GM19324 (cell line): ENCODE measurements around the gene CLEC16A.
"Not testable (repeated sequence)": the region's sequence is repeated elsewhere in the genome, so short reads cannot be mapped to it uniquely, and the experiment has no call there.

Source experiments
- ATAC-seq: cut with Tn5 transposase; IDR thresholded peaks from one replicate; pipeline ENCODE4 v1.9.1; 2021; ENCODE audit warnings: mild to moderate bottlenecking, moderate library complexity; ENCODE audit not compliant: unreplicated experiment, low FRiP score

CLEC16A gene

GRCh38 chr16:10964891-10965326 lies 20.5 kb downstream of the CLEC16A start:
- ATAC-seq: no peak

GRCh38 chr16:10965440-10966061 lies 21.2 kb downstream of the CLEC16A start:
- peak; percentile 58 for ATAC-seq

GRCh38 chr16:10966129-10966528 lies 21.8 kb downstream of the CLEC16A start:
- no peak for ATAC-seq

- not testable (repeated sequence) for ATAC-seq
These were observed 22.2 kb downstream of the CLEC16A start for GRCh38 chr16:10966559-10966958.

- no peak for ATAC-seq
These were observed 23.6 kb downstream of the CLEC16A start for GRCh38 chr16:10967986-10968385.

GRCh38 chr16:10968498-10968897 lies 24.1 kb downstream of the CLEC16A start:
- ATAC-seq: no peak

GRCh38 chr16:10969615-10970014 lies 25.3 kb downstream of the CLEC16A start:
- no peak for ATAC-seq

GRCh38 chr16:10970065-10970464 lies 25.7 kb downstream of the CLEC16A start:
- no peak for ATAC-seq

- no peak for ATAC-seq
These were observed 27.2 kb downstream of the CLEC16A start for GRCh38 chr16:10971560-10971961.

GRCh38 chr16:10972108-10972818 lies 27.9 kb downstream of the CLEC16A start:
- ATAC-seq: no peak

GRCh38 chr16:10972819-10973464 lies 28.6 kb downstream of the CLEC16A start:
- no peak for ATAC-seq

GRCh38 chr16:10976634-10977033 lies 32.3 kb downstream of the CLEC16A start:
- ATAC-seq: no peak

- ATAC-seq: no peak
These were observed 33.8 kb downstream of the CLEC16A start for GRCh38 chr16:10978124-10978523.

- no peak for ATAC-seq
These were observed 34.6 kb downstream of the CLEC16A start for GRCh38 chr16:10978871-10979446.

- no peak for ATAC-seq
These were observed 35.6 kb downstream of the CLEC16A start for GRCh38 chr16:10979717-10980601.

- no peak for ATAC-seq
These were observed 36.4 kb downstream of the CLEC16A start for GRCh38 chr16:10980813-10981212.

GRCh38 chr16:10981697-10982216 lies 37.4 kb downstream of the CLEC16A start:
- peak; percentile 75 for ATAC-seq

- ATAC-seq: peak; percentile 41
These were observed 38.2 kb downstream of the CLEC16A start for GRCh38 chr16:10982465-10983150.

- ATAC-seq: no peak
These were observed 38.8 kb downstream of the CLEC16A start for GRCh38 chr16:10983159-10983558.
